IMR-90 (cell line): ENCODE data around the gene LAIR1.

Experiments used
- BHLHE40 ChIP-seq: fragments of 150-350 bp; IDR thresholded peaks from 2 replicates; pipeline ENCODE4 v1.6.1; 2016; ENCODE audit warnings: mild to moderate bottlenecking, low read depth, low read length
- CTCF ChIP-seq: conservative IDR thresholded peaks from 2 replicates; pipeline ENCODE4 v1.5.1; 2012; ENCODE audit warnings: mild to moderate bottlenecking, low read depth, low read length, improper control_type of control experiment
- MAFK ChIP-seq: IDR thresholded peaks from 2 replicates; pipeline ENCODE4 v1.6.1; 2012; ENCODE audit warnings: low read depth, low read length, improper control_type of control experiment
- MXI1 ChIP-seq: IDR thresholded peaks from 2 replicates; pipeline ENCODE4 v1.6.1; 2012; ENCODE audit warnings: low read depth, mild to moderate bottlenecking, low read length, moderate library complexity, borderline replicate concordance
- POLR2A ChIP-seq: IDR thresholded peaks from 2 replicates; pipeline ENCODE4 v1.6.1; 2012; ENCODE audit warnings: mild to moderate bottlenecking, low read depth, low read length
- RAD21 ChIP-seq: IDR thresholded peaks from 2 replicates; pipeline ENCODE4 v1.6.1; 2012; ENCODE audit warnings: low read length, improper control_type of control experiment
- RCOR1 ChIP-seq: IDR thresholded peaks from 2 replicates; pipeline ENCODE4 v1.6.1; 2012; ENCODE audit warnings: mild to moderate bottlenecking, low read length, improper control_type of control experiment; ENCODE audit not compliant: insufficient replicate concordance
- RFX5 ChIP-seq: IDR thresholded peaks from 2 replicates; pipeline ENCODE4 v1.8.0; 2012; ENCODE audit warnings: low read depth, mild to moderate bottlenecking, low read length, moderate library complexity
- SMC3 ChIP-seq: fragments of 150-350 bp; IDR thresholded peaks from 2 replicates; pipeline ENCODE4 v1.6.1; 2016; ENCODE audit warnings: low read depth, mild to moderate bottlenecking, antibody characterized with exemption, low read length, moderate library complexity
- USF2 ChIP-seq: fragments of 150-350 bp; IDR thresholded peaks from 2 replicates; pipeline ENCODE4 v1.6.1; 2017; ENCODE audit warnings: mild to moderate bottlenecking, antibody characterized with exemption, low read length, low read depth
- TF ChIP-seq, protein P1 (sequence below): fragments of 150-350 bp; IDR thresholded peaks from 2 replicates; pipeline ENCODE4 v1.6.1; 2016; ENCODE audit warnings: low read depth, mild to moderate bottlenecking, low read length, moderate library complexity, borderline replicate concordance

DNA sequence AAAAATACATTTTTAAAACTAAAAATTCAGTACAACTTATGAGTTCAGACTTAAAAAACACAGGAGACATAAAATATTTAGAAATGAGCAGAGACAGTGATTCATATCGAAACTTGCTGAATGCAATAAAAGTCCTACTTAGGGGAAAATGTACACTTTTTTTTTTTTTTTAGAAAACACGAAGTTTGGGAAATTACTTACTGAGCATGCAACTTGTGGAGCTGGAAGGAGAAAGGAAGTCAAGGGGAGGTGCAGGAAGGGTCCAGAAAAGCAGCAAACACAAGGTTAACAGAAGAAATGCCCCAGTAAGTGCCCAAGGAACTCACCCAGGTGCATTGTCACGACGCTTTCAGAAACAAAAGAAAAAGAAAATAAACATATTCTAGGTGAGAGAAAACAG is 18.6 kb upstream of the LAIR1 start:
- no peak for TF ChIP-seq CTCF
- no peak for TF ChIP-seq RAD21
- TF ChIP-seq SMC3: no peak
- no peak for TF ChIP-seq USF2
- TF ChIP-seq, protein P1, sequence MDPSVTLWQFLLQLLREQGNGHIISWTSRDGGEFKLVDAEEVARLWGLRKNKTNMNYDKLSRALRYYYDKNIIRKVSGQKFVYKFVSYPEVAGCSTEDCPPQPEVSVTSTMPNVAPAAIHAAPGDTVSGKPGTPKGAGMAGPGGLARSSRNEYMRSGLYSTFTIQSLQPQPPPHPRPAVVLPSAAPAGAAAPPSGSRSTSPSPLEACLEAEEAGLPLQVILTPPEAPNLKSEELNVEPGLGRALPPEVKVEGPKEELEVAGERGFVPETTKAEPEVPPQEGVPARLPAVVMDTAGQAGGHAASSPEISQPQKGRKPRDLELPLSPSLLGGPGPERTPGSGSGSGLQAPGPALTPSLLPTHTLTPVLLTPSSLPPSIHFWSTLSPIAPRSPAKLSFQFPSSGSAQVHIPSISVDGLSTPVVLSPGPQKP: no peak
- no peak for TF ChIP-seq BHLHE40
- TF ChIP-seq RFX5: no peak
- TF ChIP-seq POLR2A: no peak
- TF ChIP-seq MXI1: no peak
- TF ChIP-seq RCOR1: no peak
- TF ChIP-seq MAFK: no peak
